HUES6 (cell line): ENCODE data around the gene LGSN.

ENCODE experiments used
- H3K27ac ChIP-seq: 2 replicates; pipeline ENCODE4 v1.7.0; 2013; ENCODE audit warnings: low read depth, mild to moderate bottlenecking, low read length, inconsistent platforms
- H3K27me3 ChIP-seq: 2 replicates; pipeline ENCODE4 v1.6.1; 2013; ENCODE audit warnings: low read length; ENCODE audit not compliant: control insufficient read depth, insufficient read depth
- H3K36me3 ChIP-seq: 2 replicates; pipeline ENCODE4 v1.6.1; 2013; ENCODE audit warnings: low read length; ENCODE audit not compliant: control insufficient read depth, insufficient read depth
- H3K4me1 ChIP-seq: 2 replicates; pipeline ENCODE4 v1.6.1; 2013; ENCODE audit warnings: low read length; ENCODE audit not compliant: control insufficient read depth, insufficient read depth
- H3K4me3 ChIP-seq: 2 replicates; pipeline ENCODE4 v1.5.1; 2013; ENCODE audit warnings: low read depth, low read length
- H3K9ac ChIP-seq: one replicate; pipeline ENCODE4 v1.6.1; 2013; ENCODE audit warnings: mild to moderate bottlenecking, low read length
- H3K9me3 ChIP-seq: 2 replicates; pipeline ENCODE4 v1.6.1; 2013; ENCODE audit warnings: low read depth, low read length; ENCODE audit not compliant: control insufficient read depth, insufficient read depth

The LGSN gene

GRCh38 chr6:63272397-63272796 is 47.4 kb downstream of the LGSN start:
- Histone ChIP-seq H3K27ac (no peak overlapping the region), H3K4me3 (no peak overlapping the region), H3K9ac (no peak overlapping the region), H3K36me3 (no peaks in the 10 kb centered on the region), H3K9me3 (no peaks in the 10 kb centered on the region), H3K4me1 (peaks cover 7% of the 10 kb centered on the region; the same call in 1 of the 2 replicates), H3K27me3 (no peaks in the 10 kb centered on the region)

- no peak overlapping the region for H3K9ac ChIP-seq
- H3K4me3 ChIP-seq: no peak overlapping the region
- H3K9me3 ChIP-seq: no peaks in the 10 kb centered on the region
- H3K36me3 ChIP-seq: no peaks in the 10 kb centered on the region
- H3K27me3 ChIP-seq: no peaks in the 10 kb centered on the region
- H3K4me1 ChIP-seq: peaks cover 17% of the 10 kb centered on the region; the same call in 1 of the 2 replicates
- H3K27ac ChIP-seq: no peak overlapping the region
Observed at GRCh38 chr6:63269470-63269869, 50.3 kb downstream of the LGSN start.

DNA sequence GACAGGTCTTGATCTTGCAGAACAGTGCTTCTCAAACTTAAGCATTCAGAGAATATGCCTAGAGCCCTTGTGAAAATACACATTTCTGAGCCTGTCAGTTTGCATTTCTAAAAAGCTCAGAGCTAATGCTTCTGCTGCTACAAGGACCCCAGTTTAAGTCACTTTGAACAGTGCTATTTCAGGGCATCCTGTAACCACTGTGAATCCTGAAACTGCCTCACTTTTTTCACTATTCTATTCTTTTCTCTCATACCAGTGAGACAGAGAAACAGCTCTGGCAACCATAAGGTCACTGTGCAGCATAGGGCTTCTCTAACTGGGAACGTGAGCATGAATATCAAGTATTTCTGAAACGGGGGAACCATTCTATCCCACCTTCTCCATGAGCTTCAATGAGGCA is 51.2 kb downstream of the LGSN start:
- no peaks in the 10 kb centered on the region for H3K27me3 ChIP-seq
- no peak overlapping the region for H3K4me3 ChIP-seq
- H3K27ac ChIP-seq: no peak overlapping the region
- H3K36me3 ChIP-seq: no peaks in the 10 kb centered on the region
- no peaks in the 10 kb centered on the region for H3K9me3 ChIP-seq
- peaks cover 18% of the 10 kb centered on the region for H3K4me1 ChIP-seq
- no peak overlapping the region for H3K9ac ChIP-seq

- H3K27ac ChIP-seq: no peak overlapping the region
- no peaks in the 10 kb centered on the region for H3K9me3 ChIP-seq
- H3K36me3 ChIP-seq: no peaks in the 10 kb centered on the region
- H3K4me1 ChIP-seq: peaks cover 26% of the 10 kb centered on the region
- no peak overlapping the region for H3K9ac ChIP-seq
- H3K4me3 ChIP-seq: no peak overlapping the region
- H3K27me3 ChIP-seq: no peaks in the 10 kb centered on the region
Observed at GRCh38 chr6:63267828-63268227, 52.0 kb downstream of the LGSN start.

- Histone ChIP-seq H3K9ac (no peak overlapping the region), H3K27ac (peak overlapping the region; percentile 51; the same call in 1 of the 2 replicates), H3K4me3 (no peak overlapping the region), H3K36me3 (no peaks in the 10 kb centered on the region), H3K27me3 (no peaks in the 10 kb centered on the region), H3K9me3 (no peaks in the 10 kb centered on the region), H3K4me1 (peaks cover 32% of the 10 kb centered on the region)
Observed at GRCh38 chr6:63267046-63267445, 52.7 kb downstream of the LGSN start.

GRCh38 chr6:63263444-63263843 is 56.3 kb downstream of the LGSN start:
- no peaks in the 10 kb centered on the region for H3K9me3 ChIP-seq
- no peak overlapping the region for H3K4me3 ChIP-seq
- no peaks in the 10 kb centered on the region for H3K27me3 ChIP-seq
- H3K27ac ChIP-seq: peak overlapping the region; percentile 1; the same call in 1 of the 2 replicates
- no peak overlapping the region for H3K9ac ChIP-seq
- H3K4me1 ChIP-seq: peaks cover 33% of the 10 kb centered on the region
- no peaks in the 10 kb centered on the region for H3K36me3 ChIP-seq

DNA sequence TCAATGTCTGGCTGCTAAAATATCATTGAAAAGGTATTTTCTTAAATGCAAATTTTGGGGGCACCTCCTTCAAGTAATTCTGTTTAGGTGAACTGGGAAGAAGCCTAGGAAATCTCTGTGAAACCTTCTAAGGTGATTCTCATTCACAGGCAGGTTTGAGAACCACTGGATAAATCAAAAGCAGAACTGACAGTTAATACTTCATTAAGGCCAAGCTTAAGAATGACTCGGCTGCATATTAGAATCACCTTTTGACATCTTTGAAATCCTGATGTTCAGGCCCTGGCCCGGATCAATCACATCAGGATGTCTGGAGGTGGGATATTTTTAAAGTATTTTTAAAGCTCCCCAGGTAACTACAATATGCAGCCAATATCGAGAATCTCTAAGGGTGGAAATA is 58.0 kb downstream of the LGSN start:
- Histone ChIP-seq H3K4me3 (no peak overlapping the region), H3K4me1 (peaks cover 29% of the 10 kb centered on the region), H3K9ac (no peak overlapping the region), H3K36me3 (no peaks in the 10 kb centered on the region), H3K27ac (no peak overlapping the region; the same call in 1 of the 2 replicates), H3K9me3 (no peaks in the 10 kb centered on the region), H3K27me3 (no peaks in the 10 kb centered on the region)

DNA sequence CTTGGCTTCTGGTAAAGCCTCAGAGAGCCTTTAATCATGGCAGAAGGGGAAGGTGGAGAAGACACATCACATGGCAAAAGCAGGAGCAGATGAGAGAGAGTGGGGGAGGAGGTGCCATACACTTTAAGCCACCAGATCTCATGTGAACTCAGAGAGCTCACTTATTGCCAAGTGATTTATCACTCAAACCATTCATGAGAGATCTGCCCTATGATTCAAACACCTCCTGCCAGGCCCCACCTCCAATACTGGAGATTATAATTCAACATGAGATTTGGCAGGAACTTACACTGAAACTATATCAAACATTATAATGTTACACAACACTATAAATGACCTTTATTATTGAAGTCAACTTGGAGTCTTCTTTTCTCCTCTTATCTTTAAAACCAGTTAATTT is 60.6 kb downstream of the LGSN start:
- peaks cover 3% of the 10 kb centered on the region; the same call in 1 of the 2 replicates for H3K9me3 ChIP-seq
- no peaks in the 10 kb centered on the region for H3K36me3 ChIP-seq
- peaks cover 23% of the 10 kb centered on the region for H3K4me1 ChIP-seq

GRCh38 chr6:63249875-63250482 is 69.8 kb downstream of the LGSN start:
- H3K27me3 ChIP-seq: no peaks in the 10 kb centered on the region
- H3K9ac ChIP-seq: no peak overlapping the region
- peaks cover 5% of the 10 kb centered on the region; the same call in 1 of the 2 replicates for H3K9me3 ChIP-seq
- no peaks in the 10 kb centered on the region for H3K36me3 ChIP-seq
- no peaks in the 10 kb centered on the region for H3K4me1 ChIP-seq
- H3K4me3 ChIP-seq: no peak overlapping the region
- H3K27ac ChIP-seq: no peak overlapping the region

More for the DNA sequence above, 60.6 kb downstream of the LGSN start:
- Histone ChIP-seq H3K27ac (no peak overlapping the region), H3K27me3 (no peaks in the 10 kb centered on the region), H3K9ac (no peak overlapping the region), H3K4me3 (no peak overlapping the region)

GRCh38 chr6:63246581-63246980 is 73.2 kb downstream of the LGSN start:
- Histone ChIP-seq H3K9ac (no peak overlapping the region), H3K9me3 (no peaks in the 10 kb centered on the region), H3K4me1 (no peaks in the 10 kb centered on the region), H3K4me3 (no peak overlapping the region), H3K27me3 (no peaks in the 10 kb centered on the region), H3K36me3 (no peaks in the 10 kb centered on the region), H3K27ac (no peak overlapping the region)

- no peak overlapping the region for H3K27ac ChIP-seq
- no peak overlapping the region for H3K9ac ChIP-seq
Observed at GRCh38 chr6:63245909-63246308, 73.9 kb downstream of the LGSN start.

More at GRCh38 chr6:63245909-63246308, 73.9 kb downstream of the LGSN start:
- no peak overlapping the region for H3K4me3 ChIP-seq
- no peaks in the 10 kb centered on the region for H3K9me3 ChIP-seq
- no peaks in the 10 kb centered on the region for H3K27me3 ChIP-seq
- H3K36me3 ChIP-seq: no peaks in the 10 kb centered on the region
- no peaks in the 10 kb centered on the region for H3K4me1 ChIP-seq
